ENCODE measurements around the gene C18orf54.

GRCh38 chr18:54378057-54378456 lies 20.4 kb downstream of the C18orf54 start:
- TF ChIP-seq EZH2 (IDR thresholded peaks at IDR 0.05; ENCODE audit: borderline replicate concordance, low read length), result no peak
- TF ChIP-seq, protein P1, sequence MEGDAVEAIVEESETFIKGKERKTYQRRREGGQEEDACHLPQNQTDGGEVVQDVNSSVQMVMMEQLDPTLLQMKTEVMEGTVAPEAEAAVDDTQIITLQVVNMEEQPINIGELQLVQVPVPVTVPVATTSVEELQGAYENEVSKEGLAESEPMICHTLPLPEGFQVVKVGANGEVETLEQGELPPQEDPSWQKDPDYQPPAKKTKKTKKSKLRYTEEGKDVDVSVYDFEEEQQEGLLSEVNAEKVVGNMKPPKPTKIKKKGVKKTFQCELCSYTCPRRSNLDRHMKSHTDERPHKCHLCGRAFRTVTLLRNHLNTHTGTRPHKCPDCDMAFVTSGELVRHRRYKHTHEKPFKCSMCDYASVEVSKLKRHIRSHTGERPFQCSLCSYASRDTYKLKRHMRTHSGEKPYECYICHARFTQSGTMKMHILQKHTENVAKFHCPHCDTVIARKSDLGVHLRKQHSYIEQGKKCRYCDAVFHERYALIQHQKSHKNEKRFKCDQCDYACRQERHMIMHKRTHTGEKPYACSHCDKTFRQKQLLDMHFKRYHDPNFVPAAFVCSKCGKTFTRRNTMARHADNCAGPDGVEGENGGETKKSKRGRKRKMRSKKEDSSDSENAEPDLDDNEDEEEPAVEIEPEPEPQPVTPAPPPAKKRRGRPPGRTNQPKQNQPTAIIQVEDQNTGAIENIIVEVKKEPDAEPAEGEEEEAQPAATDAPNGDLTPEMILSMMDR (IDR thresholded peaks at IDR 0.05; ENCODE audit: low read length), result no peak

Measured in OCI-LY1 (cell line).